Hepatocyte (in vitro differentiated cells): Measurements from ENCODE around the gene FBLN2.

Source experiments
- EZH2 ChIP-seq: fragments of 200-600 bp; sonication (generic); IDR thresholded peaks from 2 replicates; pipeline ENCODE4 v1.6.1; 2016; ENCODE audit warnings: antibody characterized with exemption, mild to moderate bottlenecking, borderline replicate concordance
- EZH2phosphoT487 ChIP-seq: fragments of 200-600 bp; sonication (generic); IDR thresholded peaks from one replicate; pipeline ENCODE4 v1.6.1; 2018; ENCODE audit warnings: antibody characterized with exemption, mild to moderate bottlenecking, low read depth, moderate library complexity; ENCODE audit not compliant: unreplicated experiment, severe bottlenecking
- TF ChIP-seq, protein P1 (sequence below): fragments of 200-600 bp; sonication (generic); IDR thresholded peaks from 2 replicates; pipeline ENCODE4 v1.5.1; 2016; ENCODE audit warnings: antibody characterized with exemption, mild to moderate bottlenecking; ENCODE audit not compliant: poor library complexity

- TF ChIP-seq EZH2phosphoT487 (no peak), EZH2 (no peak)
- TF ChIP-seq, protein P1, sequence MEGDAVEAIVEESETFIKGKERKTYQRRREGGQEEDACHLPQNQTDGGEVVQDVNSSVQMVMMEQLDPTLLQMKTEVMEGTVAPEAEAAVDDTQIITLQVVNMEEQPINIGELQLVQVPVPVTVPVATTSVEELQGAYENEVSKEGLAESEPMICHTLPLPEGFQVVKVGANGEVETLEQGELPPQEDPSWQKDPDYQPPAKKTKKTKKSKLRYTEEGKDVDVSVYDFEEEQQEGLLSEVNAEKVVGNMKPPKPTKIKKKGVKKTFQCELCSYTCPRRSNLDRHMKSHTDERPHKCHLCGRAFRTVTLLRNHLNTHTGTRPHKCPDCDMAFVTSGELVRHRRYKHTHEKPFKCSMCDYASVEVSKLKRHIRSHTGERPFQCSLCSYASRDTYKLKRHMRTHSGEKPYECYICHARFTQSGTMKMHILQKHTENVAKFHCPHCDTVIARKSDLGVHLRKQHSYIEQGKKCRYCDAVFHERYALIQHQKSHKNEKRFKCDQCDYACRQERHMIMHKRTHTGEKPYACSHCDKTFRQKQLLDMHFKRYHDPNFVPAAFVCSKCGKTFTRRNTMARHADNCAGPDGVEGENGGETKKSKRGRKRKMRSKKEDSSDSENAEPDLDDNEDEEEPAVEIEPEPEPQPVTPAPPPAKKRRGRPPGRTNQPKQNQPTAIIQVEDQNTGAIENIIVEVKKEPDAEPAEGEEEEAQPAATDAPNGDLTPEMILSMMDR, result no peak
Observed at GRCh38 chr3:13552857-13553652, 4.1 kb downstream of the FBLN2 start.
